Activated T-cell treated with anti-CD3 and anti-CD28 coated beads for 24 hours (primary cell): ENCODE measurements around the gene ZSCAN22.
"Not testable (repeated sequence)": the region's sequence is repeated elsewhere in the genome, so short reads cannot be mapped to it uniquely, and the experiment has no call there.

Source experiments
- DNase-seq: peaks from one replicate; pipeline ENCODE4 v3.0.0-alpha.2; 2020; ENCODE audit warnings: low read depth

The ZSCAN22 gene

GRCh38 chr19:58374200-58374599, 47.4 kb downstream of the ZSCAN22 start:
- DNase-seq = no peak

- DNase-seq = not testable (repeated sequence)
Measured at GRCh38 chr19:58376724-58377123, 49.9 kb downstream of the ZSCAN22 start.

GRCh38 chr19:58379246-58379645, 52.5 kb downstream of the ZSCAN22 start:
- no peak for DNase-seq

- no peak for DNase-seq
Measured at GRCh38 chr19:58380037-58380661, 53.4 kb downstream of the ZSCAN22 start.

- peak; percentile 95 for DNase-seq
Measured at GRCh38 chr19:58380662-58381459, 54.1 kb downstream of the ZSCAN22 start, which contains the start of gene ZNF837. ZNF837 (minus strand) TSS chr19:58381030; CDS start chr19:58369332, 11,698 bp downstream.

- DNase-seq = no peak
Measured at GRCh38 chr19:58381460-58382212, 54.8 kb downstream of the ZSCAN22 start.

- DNase-seq = no peak
Measured at GRCh38 chr19:58382997-58383603, 56.3 kb downstream of the ZSCAN22 start.

- no peak for DNase-seq
Measured at GRCh38 chr19:58385313-58385890, 58.6 kb downstream of the ZSCAN22 start.

- peak; percentile 38 for DNase-seq
Measured at GRCh38 chr19:58385891-58386575, 59.2 kb downstream of the ZSCAN22 start.

GRCh38 chr19:58386576-58387337, 60.0 kb downstream of the ZSCAN22 start, which contains the start of gene RPS5:
RPS5 (plus strand) TSS chr19:58387269; CDS start chr19:58388138, 869 bp downstream.
- DNase-seq = peak; percentile 93

GRCh38 chr19:58387338-58388174, 60.8 kb downstream of the ZSCAN22 start:
- no peak for DNase-seq

- DNase-seq = no peak
Measured at GRCh38 chr19:58388175-58388526, 61.4 kb downstream of the ZSCAN22 start.
